K562 (cell line): ENCODE data around the gene ADAMTS6. TPM values are rescaled to one million over a fixed set of nuclear protein-coding genes. Genes with fewer than 3 reads are reported as not detected.

Source experiments
- ATAC-seq: fragments of 200-7000 bp; cut with Tn5 transposase; 3 replicates; pipeline ENCODE4 v1.9.1; 2020; ENCODE audit warnings: moderate library complexity
- BruUV-seq: library from RNA; stranded (reverse); fragments of 400-500 nt; replicated peaks from 2 replicates; lab custom pipeline; 2021; lab: Mats Ljungman, UMichigan
- CTCF ChIA-PET: fragments of 300-600 bp; formaldehyde crosslinking; extraction: SDS; loops from one replicate; lab custom pipeline; 2021; ENCODE audit warnings: low intra/inter-chr PET ratio; lab: Yijun Ruan, JAX
- POLR2A ChIA-PET: fragments of 300-600, 350-650 bp; sonication (Branson Sonifier 250); formaldehyde crosslinking; extraction: SDS; loops from one replicate; lab custom pipeline; 2021; ENCODE audit warnings: antibody characterized with exemption, inconsistent platforms; lab: Yijun Ruan, JAX
- DNase-seq, 4 experiments: peaks; one replicate each; pipeline versions ENCODE4 v3.0.0 to v3.0.0-alpha.2; 2011 to 2018; ENCODE audit warnings: low spot score in 3 of 4, mixed read lengths in 3 of 4; ENCODE audit errors: extremely low read depth in 1 of 4
- FAIRE-seq: peaks from 2 replicates; lab custom pipeline; 2011; peaks lifted over from hg19 to GRCh38; lab: Jason Lieb, UNC
- H2AFZ ChIP-seq: 2 replicates; pipeline ENCODE4 v1.6.0; 2011; ENCODE audit warnings: low read depth, low read length, control low read depth, inconsistent platforms
- H3K27ac ChIP-seq: fragments of 200-600 bp; 3 replicates; pipeline ENCODE4 v1.8.0; 2011; ENCODE audit warnings: low read depth, mild to moderate bottlenecking, control low read depth, inconsistent platforms, low read length, moderate library complexity, mixed read lengths; ENCODE audit errors: extremely low read depth
- H3K27me3 ChIP-seq, 2 experiments: fragments of 300-600 bp in 1 of 2; 2 replicates in 1 of 2; 3 replicates in 1 of 2; pipeline versions ENCODE4 v1.6.0 to v1.8.0; 2011; ENCODE audit warnings: inconsistent platforms in 2 of 2, low read length in 2 of 2, mild to moderate bottlenecking in 1 of 2, mixed read lengths in 1 of 2, moderate library complexity in 1 of 2; ENCODE audit not compliant: control insufficient read depth in 2 of 2, insufficient read depth in 2 of 2
- H3K36me3 ChIP-seq: fragments of 300-600 bp; 3 replicates; pipeline ENCODE4 v1.8.0; 2011; ENCODE audit warnings: mild to moderate bottlenecking, low read length, inconsistent platforms; ENCODE audit not compliant: control insufficient read depth, insufficient read depth
- H3K4me1 ChIP-seq, 2 experiments: fragments of 200-600 bp in 1 of 2; replicated peaks in 1 of 2; 2 replicates in 1 of 2; 3 replicates in 1 of 2; pipeline versions ENCODE4 v1.5.1 to v1.8.0; 2011; ENCODE audit warnings: inconsistent platforms in 2 of 2, low read length in 2 of 2, mild to moderate bottlenecking in 1 of 2, mixed read lengths in 1 of 2, moderate library complexity in 1 of 2; ENCODE audit not compliant: control insufficient read depth in 2 of 2, insufficient read depth in 2 of 2
- H3K4me2 ChIP-seq: 2 replicates; pipeline ENCODE4 v1.6.1; 2011; ENCODE audit warnings: low read length, control low read depth, inconsistent platforms, mixed read lengths; ENCODE audit not compliant: insufficient read depth
- H3K4me3 ChIP-seq: fragments of 200-600 bp; sonication (generic), shearing (Covaris generic); 2 replicates; pipeline ENCODE4 v1.5.1; 2016; ENCODE audit warnings: control low read depth, inconsistent platforms
- H3K79me2 ChIP-seq: fragments of 200-600 bp; 3 replicates; pipeline ENCODE4 v1.8.0; 2011; ENCODE audit warnings: low read length, inconsistent platforms; ENCODE audit not compliant: control insufficient read depth, insufficient read depth
- H3K9ac ChIP-seq, 2 experiments: 2 replicates each; pipeline versions ENCODE4 v1.6.0 to v1.6.1; 2011; ENCODE audit warnings: low read depth in 2 of 2, low read length in 2 of 2, control low read depth in 1 of 2, inconsistent platforms in 1 of 2, mild to moderate bottlenecking in 1 of 2, mixed read lengths in 1 of 2; ENCODE audit not compliant: insufficient read depth in 1 of 2
- H3K9me1 ChIP-seq: one replicate; pipeline ENCODE4 v1.6.0; 2011; ENCODE audit warnings: inconsistent platforms, mild to moderate bottlenecking, low read length, moderate library complexity; ENCODE audit not compliant: control insufficient read depth, insufficient read depth
- H3K9me3 ChIP-seq: replicated peaks from 2 replicates; pipeline ENCODE4 v1.5.1; 2011; ENCODE audit warnings: low read depth, low read length, inconsistent platforms; ENCODE audit not compliant: control insufficient read depth, insufficient read depth
- H4K20me1 ChIP-seq: replicated peaks from 2 replicates; pipeline ENCODE4 v1.6.1; 2011; ENCODE audit warnings: low read length, inconsistent platforms, mixed read lengths; ENCODE audit not compliant: control insufficient read depth, insufficient read depth
- EHMT2 ChIP-seq: fragments of 450-650 bp; IDR thresholded peaks from 2 replicates; pipeline ENCODE4 v1.6.1; 2018; ENCODE audit warnings: antibody characterized with exemption
- FUS ChIP-seq: fragments of 200-400 bp; formaldehyde crosslinking; optimal IDR thresholded peaks from 2 replicates; pipeline ENCODE3; 2017; ENCODE audit warnings: low read depth, low read length
- GTF2F1 ChIP-seq: IDR thresholded peaks from 2 replicates; pipeline ENCODE4 v1.6.1; 2011; ENCODE audit warnings: low read depth, low read length, improper control_type of control experiment
- MYBL2 ChIP-seq, 2 experiments: fragments of 450-650 bp in 1 of 2; sonication (generic) in 1 of 2; formaldehyde crosslinking in 1 of 2; IDR thresholded peaks; 2 replicates each; pipeline versions ENCODE4 v1.6.1 to v1.8.1; 2017 to 2022; ENCODE audit warnings: borderline replicate concordance in 1 of 2, inconsistent platforms in 1 of 2, low read depth in 1 of 2, mild to moderate bottlenecking in 1 of 2, missing genetic modification reagents in 1 of 2, moderate library complexity in 1 of 2
- ZNF124 ChIP-seq: sonication (generic); formaldehyde crosslinking; IDR thresholded peaks from 2 replicates; pipeline ENCODE4 v1.8.1; 2022; ENCODE audit warnings: missing genetic modification reagents
- WGBS: fragments of 100-300 bp; shearing (Covaris generic); methylation state at CpG from one replicate; pipeline ENCODE4 v1.1.6; 2016; ENCODE audit warnings: low coverage, mixed read lengths; ENCODE audit not compliant: insufficient coverage; ENCODE audit errors: missing lambda C conversion rate; 5-methylcytosine and 5-hydroxymethylcytosine counted together
- in situ Hi-C: fragments of 300-500 bp; cut with MboI; formaldehyde crosslinking; loops from 4 replicates; pipeline ENCODE4 v1.15.0; 2018; ENCODE audit warnings: inconsistent platforms, mixed read lengths
- intact Hi-C: fragments of 100-400 bp; cut with micrococcal nuclease; formaldehyde crosslinking; loops from 2 replicates; pipeline ENCODE4 v1.14.2; 2022
- polyA plus RNA-seq, 8 experiments: library from polyadenylated mRNA; depleted of rRNA in 4 of 8; stranded (reverse) in 5 of 8; unstranded in 3 of 8; fragments of >200 nt; fragmentation: Nextera tagmentation in 2 of 8; fragmentation: Illumina TruSeq in 1 of 8; extraction: Ambion mirVana in 2 of 8; extraction: Trizol in 1 of 8; gene quantifications; 2 replicates each; pipeline versions ENCODE4 v1.2.1 to v1.2.3, GENCODE V29; 2011 to 2014; ENCODE audit warnings: inconsistent platforms in 1 of 8, missing spikeins in 1 of 8
- total RNA-seq, 7 experiments: library from RNA; depleted of rRNA in 6 of 7; stranded (reverse); fragments of >200 nt in 6 of 7; fragmentation: Illumina TruSeq in 2 of 7; extraction: Trizol in 2 of 7; gene quantifications; 2 replicates each; pipeline versions ENCODE4 v1.2.1 to v1.2.3, GENCODE V29; 2011 to 2021; ENCODE audit warnings: low replicate concordance in 1 of 7
- TF ChIP-seq, protein P1 (sequence below): fragments of 250-450 bp; sonication (Bioruptor Pico); IDR thresholded peaks from 2 replicates; pipeline ENCODE4 v1.5.0; 2021
- TF ChIP-seq, protein P2 (sequence below): sonication (generic); formaldehyde crosslinking; IDR thresholded peaks from 2 replicates; pipeline ENCODE4 v1.8.1; 2023; ENCODE audit warnings: mild to moderate bottlenecking, missing genetic modification reagents
- TF ChIP-seq, protein P3 (sequence below): fragments of 150-350 bp; conservative IDR thresholded peaks from 2 replicates; pipeline ENCODE4 v1.6.1; 2014; ENCODE audit warnings: low read length
- TF ChIP-seq, protein P4 (sequence below): fragments of 200-800 bp; sonication (Bioruptor generic); IDR thresholded peaks from 2 replicates; pipeline ENCODE4 v1.6.1; 2016; ENCODE audit warnings: missing genetic modification characterization, missing compliant biosample characterization

Gene ADAMTS6
- total and polyA plus RNA-seq, 9 of the 15 experiments (the other 6 are each of a cell fraction or from before 2014, with no cell fraction given), result 0.57 to 5.3 (median 1.5) TPM

DNA sequence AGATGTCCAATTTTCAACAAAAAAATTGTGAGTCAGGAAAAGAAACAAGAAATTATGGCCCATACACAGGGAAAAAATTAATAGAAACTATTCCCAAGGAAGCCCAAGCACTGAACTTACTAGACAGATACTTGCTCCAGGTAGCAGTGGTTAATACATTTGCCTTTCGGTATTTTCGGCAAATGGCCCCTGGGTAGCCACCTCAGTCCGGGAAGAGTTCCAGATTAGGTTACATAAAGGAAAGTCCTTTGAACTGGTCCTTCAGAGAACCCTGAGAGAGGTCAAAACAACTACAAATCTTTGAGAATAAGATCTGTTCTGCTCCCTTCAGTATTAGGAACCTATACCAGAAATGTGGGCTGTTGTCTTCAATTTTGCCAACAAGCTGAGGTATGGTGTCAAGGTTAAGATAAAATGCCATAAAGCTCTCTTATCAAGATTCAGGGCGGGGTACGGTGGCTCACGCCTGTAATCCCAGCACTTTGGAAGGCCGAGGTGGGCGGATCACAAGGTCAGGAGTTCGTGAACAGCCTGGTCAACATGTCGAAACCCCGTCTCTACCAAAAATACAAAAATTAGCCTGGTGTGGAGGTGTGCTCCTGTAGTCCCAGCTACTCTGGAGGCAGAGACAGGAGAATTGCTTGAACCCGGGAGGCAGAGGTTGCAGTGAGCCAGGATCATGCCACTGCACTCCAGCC lies 369.6 kb downstream of the ADAMTS6 start:
- no peak overlapping the region for H3K9ac ChIP-seq
- DNase-seq, result no peak
- in situ Hi-C loops (no loop called here), intact Hi-C loops (no loop called here)
- FAIRE-seq, result no peak
- H3K9me1 ChIP-seq, result no peaks in the 10 kb centered on the region
- no TSS peak for BruUV-seq
- no peak overlapping the region for H3K27ac ChIP-seq
- CTCF ChIA-PET, result no interaction called here
- no peak for ATAC-seq
- no peaks in the 10 kb centered on the region for H4K20me1 ChIP-seq
- H3K4me2 ChIP-seq, result no peak overlapping the region
- no peaks in the 10 kb centered on the region for H3K4me1 ChIP-seq
- WGBS, result 23% methylated on average over 12 of the region's 12 CpGs
- POLR2A ChIA-PET, result no interaction called here
- H3K36me3 ChIP-seq, result no peaks in the 10 kb centered on the region
- H3K9me3 ChIP-seq, result no peaks in the 10 kb centered on the region
- H2AFZ ChIP-seq, result no peak overlapping the region
- no peaks in the 10 kb centered on the region for H3K27me3 ChIP-seq
- no peaks in the 10 kb centered on the region for H3K79me2 ChIP-seq
- H3K4me3 ChIP-seq, result no peak overlapping the region
- TF ChIP-seq, protein P1, sequence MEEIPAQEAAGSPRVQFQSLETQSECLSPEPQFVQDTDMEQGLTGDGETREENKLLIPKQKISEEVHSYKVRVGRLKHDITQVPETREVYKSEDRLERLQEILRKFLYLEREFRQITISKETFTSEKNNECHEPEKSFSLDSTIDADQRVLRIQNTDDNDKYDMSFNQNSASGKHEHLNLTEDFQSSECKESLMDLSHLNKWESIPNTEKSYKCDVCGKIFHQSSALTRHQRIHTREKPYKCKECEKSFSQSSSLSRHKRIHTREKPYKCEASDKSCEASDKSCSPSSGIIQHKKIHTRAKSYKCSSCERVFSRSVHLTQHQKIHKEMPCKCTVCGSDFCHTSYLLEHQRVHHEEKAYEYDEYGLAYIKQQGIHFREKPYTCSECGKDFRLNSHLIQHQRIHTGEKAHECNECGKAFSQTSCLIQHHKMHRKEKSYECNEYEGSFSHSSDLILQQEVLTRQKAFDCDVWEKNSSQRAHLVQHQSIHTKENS (CRISPR knock-in tag), result no peak
- TF ChIP-seq FUS (no peak), EHMT2 (no peak), MYBL2 (IDR thresholded peaks at IDR 0.05; ENCODE audit: low read depth) (no peak), MYBL2 (CRISPR knock-in tag; IDR thresholded peaks at IDR 0.05; ENCODE audit: borderline replicate concordance) (no peak), ZNF124 (CRISPR knock-in tag) (no peak), GTF2F1 (no peak)
- TF ChIP-seq, protein P2, sequence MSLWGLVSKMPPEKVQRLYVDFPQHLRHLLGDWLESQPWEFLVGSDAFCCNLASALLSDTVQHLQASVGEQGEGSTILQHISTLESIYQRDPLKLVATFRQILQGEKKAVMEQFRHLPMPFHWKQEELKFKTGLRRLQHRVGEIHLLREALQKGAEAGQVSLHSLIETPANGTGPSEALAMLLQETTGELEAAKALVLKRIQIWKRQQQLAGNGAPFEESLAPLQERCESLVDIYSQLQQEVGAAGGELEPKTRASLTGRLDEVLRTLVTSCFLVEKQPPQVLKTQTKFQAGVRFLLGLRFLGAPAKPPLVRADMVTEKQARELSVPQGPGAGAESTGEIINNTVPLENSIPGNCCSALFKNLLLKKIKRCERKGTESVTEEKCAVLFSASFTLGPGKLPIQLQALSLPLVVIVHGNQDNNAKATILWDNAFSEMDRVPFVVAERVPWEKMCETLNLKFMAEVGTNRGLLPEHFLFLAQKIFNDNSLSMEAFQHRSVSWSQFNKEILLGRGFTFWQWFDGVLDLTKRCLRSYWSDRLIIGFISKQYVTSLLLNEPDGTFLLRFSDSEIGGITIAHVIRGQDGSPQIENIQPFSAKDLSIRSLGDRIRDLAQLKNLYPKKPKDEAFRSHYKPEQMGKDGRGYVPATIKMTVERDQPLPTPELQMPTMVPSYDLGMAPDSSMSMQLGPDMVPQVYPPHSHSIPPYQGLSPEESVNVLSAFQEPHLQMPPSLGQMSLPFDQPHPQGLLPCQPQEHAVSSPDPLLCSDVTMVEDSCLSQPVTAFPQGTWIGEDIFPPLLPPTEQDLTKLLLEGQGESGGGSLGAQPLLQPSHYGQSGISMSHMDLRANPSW (CRISPR knock-in tag), result no peak
- TF ChIP-seq, protein P3, sequence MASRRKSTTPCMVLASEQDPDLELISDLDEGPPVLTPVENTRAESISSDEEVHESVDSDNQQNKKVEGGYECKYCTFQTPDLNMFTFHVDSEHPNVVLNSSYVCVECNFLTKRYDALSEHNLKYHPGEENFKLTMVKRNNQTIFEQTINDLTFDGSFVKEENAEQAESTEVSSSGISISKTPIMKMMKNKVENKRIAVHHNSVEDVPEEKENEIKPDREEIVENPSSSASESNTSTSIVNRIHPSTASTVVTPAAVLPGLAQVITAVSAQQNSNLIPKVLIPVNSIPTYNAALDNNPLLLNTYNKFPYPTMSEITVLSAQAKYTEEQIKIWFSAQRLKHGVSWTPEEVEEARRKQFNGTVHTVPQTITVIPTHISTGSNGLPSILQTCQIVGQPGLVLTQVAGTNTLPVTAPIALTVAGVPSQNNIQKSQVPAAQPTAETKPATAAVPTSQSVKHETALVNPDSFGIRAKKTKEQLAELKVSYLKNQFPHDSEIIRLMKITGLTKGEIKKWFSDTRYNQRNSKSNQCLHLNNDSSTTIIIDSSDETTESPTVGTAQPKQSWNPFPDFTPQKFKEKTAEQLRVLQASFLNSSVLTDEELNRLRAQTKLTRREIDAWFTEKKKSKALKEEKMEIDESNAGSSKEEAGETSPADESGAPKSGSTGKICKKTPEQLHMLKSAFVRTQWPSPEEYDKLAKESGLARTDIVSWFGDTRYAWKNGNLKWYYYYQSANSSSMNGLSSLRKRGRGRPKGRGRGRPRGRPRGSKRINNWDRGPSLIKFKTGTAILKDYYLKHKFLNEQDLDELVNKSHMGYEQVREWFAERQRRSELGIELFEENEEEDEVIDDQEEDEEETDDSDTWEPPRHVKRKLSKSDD, result no peak
- TF ChIP-seq, protein P4, sequence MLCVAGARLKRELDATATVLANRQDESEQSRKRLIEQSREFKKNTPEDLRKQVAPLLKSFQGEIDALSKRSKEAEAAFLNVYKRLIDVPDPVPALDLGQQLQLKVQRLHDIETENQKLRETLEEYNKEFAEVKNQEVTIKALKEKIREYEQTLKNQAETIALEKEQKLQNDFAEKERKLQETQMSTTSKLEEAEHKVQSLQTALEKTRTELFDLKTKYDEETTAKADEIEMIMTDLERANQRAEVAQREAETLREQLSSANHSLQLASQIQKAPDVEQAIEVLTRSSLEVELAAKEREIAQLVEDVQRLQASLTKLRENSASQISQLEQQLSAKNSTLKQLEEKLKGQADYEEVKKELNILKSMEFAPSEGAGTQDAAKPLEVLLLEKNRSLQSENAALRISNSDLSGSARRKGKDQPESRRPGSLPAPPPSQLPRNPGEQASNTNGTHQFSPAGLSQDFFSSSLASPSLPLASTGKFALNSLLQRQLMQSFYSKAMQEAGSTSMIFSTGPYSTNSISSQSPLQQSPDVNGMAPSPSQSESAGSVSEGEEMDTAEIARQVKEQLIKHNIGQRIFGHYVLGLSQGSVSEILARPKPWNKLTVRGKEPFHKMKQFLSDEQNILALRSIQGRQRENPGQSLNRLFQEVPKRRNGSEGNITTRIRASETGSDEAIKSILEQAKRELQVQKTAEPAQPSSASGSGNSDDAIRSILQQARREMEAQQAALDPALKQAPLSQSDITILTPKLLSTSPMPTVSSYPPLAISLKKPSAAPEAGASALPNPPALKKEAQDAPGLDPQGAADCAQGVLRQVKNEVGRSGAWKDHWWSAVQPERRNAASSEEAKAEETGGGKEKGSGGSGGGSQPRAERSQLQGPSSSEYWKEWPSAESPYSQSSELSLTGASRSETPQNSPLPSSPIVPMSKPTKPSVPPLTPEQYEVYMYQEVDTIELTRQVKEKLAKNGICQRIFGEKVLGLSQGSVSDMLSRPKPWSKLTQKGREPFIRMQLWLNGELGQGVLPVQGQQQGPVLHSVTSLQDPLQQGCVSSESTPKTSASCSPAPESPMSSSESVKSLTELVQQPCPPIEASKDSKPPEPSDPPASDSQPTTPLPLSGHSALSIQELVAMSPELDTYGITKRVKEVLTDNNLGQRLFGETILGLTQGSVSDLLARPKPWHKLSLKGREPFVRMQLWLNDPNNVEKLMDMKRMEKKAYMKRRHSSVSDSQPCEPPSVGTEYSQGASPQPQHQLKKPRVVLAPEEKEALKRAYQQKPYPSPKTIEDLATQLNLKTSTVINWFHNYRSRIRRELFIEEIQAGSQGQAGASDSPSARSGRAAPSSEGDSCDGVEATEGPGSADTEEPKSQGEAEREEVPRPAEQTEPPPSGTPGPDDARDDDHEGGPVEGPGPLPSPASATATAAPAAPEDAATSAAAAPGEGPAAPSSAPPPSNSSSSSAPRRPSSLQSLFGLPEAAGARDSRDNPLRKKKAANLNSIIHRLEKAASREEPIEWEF (CRISPR knock-in tag), result no peak
